Measurements from ENCODE around the gene RSL24D1.
"Not testable (repeated sequence)": the region's sequence is repeated elsewhere in the genome, so short reads cannot be mapped to it uniquely, and the experiment has no call there.

Gene RSL24D1

DNA sequence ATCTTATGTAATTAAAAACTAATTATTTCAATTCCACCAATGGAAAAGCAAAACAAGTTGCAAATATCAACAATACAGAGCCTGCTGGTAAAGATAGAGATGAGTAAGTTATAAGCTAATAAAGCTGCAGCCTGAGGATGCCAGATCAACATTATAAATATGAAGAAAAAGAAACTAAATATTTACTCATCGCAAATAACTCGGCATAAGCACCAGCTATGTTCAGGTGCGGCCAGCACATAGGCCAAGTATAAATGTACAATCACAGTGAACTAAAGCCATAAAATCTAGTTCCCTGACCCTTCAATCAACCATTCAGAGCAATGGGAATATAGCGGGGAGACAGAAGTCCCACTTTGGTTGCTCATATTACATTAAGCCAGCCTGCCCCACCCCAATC is 7.7 kb upstream of the RSL24D1 start:
- no peak for DNase-seq

DNA sequence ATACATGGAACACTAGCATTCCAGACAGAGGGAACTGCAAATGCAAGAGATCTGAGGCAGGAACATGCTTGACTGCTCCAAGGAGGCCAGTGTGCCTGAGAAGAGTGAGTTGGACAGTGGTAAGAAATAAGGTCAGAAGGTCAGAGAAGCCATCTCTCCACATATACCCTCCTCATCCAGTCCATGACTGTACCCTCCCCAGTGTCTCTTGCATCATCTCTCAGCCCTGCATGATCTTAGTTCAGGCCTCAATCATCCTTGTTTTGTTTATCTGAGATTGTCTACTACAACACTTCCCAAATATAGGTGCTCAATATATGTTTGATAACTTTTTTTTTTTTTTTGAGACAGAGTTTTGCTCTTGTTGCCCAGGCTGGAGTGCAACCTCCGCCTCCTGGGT is 5.5 kb upstream of the RSL24D1 start:
- DNase-seq = no peak

- DNase-seq = no peak
These were observed 2.0 kb upstream of the RSL24D1 start for GRCh38 chr15:55198706-55199105.

DNA sequence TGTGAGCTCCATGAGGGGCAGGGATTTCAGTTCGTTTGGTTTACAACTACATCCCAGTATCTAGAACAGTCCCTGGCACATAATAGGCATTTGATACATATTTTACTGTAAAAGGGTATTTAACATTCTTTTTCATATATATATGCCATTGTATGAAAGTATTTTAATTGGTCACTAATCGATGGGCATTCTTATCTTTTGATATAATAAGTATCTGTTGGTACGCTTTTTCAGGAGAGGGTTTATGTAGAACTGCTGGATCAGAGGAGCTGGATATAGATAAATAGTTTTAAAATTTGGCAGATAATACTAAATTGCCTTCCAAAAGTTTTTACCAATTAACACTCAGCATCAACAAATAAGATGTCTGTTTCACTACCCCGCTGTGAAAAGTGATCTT is 978 bp upstream of the RSL24D1 start:
- no peak for DNase-seq

GRCh38 chr15:55197362-55197705 is 593 bp upstream of the RSL24D1 start:
- no peak for DNase-seq

DNA sequence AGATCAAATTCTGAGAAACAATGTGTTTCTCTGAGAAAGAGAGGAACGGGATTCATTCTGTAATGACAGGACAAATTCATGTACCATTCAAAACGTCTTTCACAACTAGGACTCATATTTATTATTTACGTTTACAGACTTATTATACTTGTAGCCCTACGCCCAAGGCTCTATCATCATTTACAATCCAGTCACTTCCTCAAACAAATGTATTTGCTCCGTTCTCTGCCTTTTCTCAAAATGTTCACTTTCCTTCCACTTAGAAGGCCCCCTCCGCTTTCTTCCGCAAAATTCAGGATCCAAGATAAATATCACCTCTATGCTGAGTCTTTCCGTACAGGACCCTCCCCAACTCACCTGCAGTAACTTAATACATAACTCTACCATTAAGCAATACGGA is 745 bp downstream of the RSL24D1 start:
- DNase-seq = no peak

- DNase-seq = no peak
These were observed 2.5 kb downstream of the RSL24D1 start for GRCh38 chr15:55194256-55194655.

- no peak for DNase-seq
These were observed 10.4 kb downstream of the RSL24D1 start for GRCh38 chr15:55186331-55186730.

GRCh38 chr15:55183679-55184078 is 13.1 kb downstream of the RSL24D1 start:
- DNase-seq = no peak

- DNase-seq = no peak
These were observed 17.6 kb downstream of the RSL24D1 start for GRCh38 chr15:55179141-55179540.

DNA sequence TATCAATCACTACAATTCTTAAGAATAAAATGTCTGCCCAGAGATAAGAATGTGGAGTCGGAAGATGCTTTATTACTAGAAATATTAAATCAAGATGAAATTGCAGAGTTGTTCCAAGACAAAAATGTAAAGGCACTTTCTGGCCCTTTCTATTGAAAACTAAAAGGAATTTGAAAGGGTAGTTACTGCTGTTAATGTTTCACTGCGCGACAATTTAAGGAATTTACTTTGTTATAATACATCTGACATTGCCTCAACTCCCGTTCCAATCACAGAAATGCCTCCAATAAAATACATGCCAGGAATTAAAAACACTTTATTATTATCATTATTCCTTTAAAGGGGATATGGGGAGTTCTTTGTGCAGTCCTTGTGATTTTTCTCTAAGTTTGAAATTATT is 26.4 kb downstream of the RSL24D1 start:
- no peak for DNase-seq

DNA sequence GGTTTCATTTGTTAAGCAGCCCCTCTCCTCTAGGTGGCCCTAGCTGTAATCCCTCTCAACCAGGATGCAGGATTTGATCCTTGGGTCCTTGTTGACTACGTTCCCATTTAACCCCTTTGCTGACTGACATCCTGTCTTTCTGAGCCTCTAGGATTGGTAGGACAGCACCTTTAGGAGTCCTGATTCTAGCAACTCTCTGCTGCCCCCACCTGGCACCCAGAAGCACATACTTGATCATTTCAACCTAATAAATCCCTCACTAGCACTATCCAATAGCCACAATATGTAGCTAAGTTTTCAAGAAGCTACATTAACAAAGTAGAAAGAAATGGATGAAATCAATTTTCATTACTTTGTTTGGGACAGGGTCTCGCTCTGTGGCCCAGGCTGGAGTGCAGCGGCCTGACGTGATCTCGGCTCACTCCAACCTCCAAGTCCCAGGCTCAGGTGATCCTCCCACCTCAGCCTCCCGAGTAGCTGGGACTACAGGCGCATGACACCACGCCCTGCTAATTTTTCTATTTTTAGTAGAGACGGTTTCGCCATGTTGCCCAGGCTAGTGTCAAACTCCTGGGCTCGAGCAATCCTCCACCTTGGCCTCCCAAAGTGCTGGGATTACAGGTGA is 28.3 kb downstream of the RSL24D1 start:
- DNase-seq = peak; percentile 3

DNA sequence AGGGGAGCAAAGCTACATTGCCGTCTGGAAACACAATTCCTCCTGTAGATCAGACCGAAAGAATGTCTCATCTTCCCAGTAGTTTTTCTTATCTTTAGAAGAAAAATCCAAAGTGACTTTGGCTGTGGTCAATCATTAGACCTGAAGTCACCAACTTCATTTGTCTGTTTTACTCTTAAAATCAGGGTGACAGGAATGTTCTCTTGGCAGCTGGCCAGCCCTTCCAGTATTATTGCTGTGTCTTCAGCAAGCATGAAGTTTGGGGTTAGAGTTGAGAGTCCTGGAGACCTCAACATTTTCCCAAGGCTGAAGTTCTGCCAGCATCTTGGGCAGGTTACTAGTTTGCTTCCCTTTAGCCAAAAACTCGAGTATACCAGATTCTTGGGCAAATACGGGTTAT is 32.5 kb downstream of the RSL24D1 start:
- no peak for DNase-seq

DNA sequence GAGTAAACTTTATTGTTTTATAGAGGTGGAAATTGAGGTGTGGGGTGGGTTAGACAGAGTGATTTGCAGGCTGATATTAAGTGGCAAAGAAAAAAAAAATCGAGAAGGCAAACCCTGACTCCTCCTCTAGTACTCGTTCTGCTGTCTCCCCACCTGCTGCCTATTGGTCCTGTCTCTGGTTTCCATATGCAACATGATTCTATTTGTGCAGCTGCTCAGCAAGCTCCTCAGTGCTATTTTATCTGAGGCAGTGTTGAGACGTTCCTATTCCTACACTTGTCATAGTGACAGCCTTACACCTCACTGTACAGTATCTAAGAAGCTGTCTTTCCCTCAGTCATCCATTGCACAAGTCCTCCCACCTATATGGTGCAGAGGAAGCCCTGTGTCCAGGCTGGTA is 45.1 kb downstream of the RSL24D1 start:
- DNase-seq = no peak

- DNase-seq = not testable (repeated sequence)
These were observed 53.6 kb downstream of the RSL24D1 start for GRCh38 chr15:55143132-55143531.

GRCh38 chr15:55133972-55134371 is 62.8 kb downstream of the RSL24D1 start:
- DNase-seq = no peak

DNA sequence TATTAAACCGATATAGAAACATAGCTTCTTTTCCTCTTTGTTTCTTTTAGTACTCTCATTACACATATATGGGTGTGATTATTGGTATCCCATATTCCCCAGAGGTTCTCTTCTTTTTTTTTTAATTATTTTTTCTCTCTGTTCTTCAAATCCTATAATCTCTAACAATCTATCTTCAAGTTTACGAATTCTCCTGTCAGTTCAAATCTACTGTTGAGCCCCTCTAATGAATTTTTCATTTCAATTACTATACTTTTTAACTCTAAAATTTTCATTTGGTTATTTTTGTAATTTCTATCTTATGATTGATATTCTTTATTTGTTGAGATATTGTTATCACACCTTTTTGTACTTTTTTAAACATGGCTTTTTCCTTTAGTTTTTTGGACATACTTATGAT is 64.1 kb downstream of the RSL24D1 start:
- no peak for DNase-seq
